Measurements from ENCODE around the gene ADD1. TPM values are rescaled to one million over a fixed set of nuclear protein-coding genes. Genes with fewer than 3 reads are reported as not detected.

ADD1 gene
- total RNA-seq, 1 donor from 2014 or later, result 131 TPM

DNA sequence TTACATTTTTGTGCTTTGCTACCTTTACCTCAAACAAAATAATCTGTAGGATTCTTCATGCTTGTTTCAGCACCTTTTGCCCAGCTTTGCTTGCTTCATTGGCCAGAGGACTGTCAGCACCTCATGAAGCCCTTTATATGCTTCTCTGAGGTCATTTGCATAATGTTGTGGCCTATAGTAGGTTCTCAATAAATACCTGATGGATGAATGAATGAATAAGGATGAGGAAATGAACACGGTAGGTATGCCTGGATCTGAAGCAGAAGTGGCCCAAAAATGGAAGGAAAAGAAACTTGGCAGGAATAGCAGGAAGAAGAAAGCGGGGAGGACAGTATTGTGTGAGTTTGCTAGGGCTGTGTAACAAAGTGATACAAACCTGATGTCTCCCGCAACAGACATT is 127.6 kb downstream of the ADD1 start:
- Histone ChIP-seq H3K27ac (no peak overlapping the region), H3F3A (ENCODE audit: low read depth) (no peaks in the 10 kb centered on the region), H3K4me3 (no peak overlapping the region), H2AFZ (replicated peaks) (no peak overlapping the region), H3K36me3 (no peaks in the 10 kb centered on the region), H3K79me2 (ENCODE audit: low read depth) (no peaks in the 10 kb centered on the region), H3K4me1 (no peaks in the 10 kb centered on the region), H3K27me3 (no peaks in the 10 kb centered on the region), H4K20me1 (ENCODE audit: low read depth) (no peaks in the 10 kb centered on the region), H3K4me2 (no peak overlapping the region), H3K9me3 (ENCODE audit: low read depth) (no peaks in the 10 kb centered on the region), H3K9ac (no peak overlapping the region)
- no peak overlapping the region for H3K27ac Mint-ChIP-seq
- TF ChIP-seq EZH2phosphoT487 (IDR thresholded peaks at IDR 0.05) (no peak), EZH2 (IDR thresholded peaks at IDR 0.05) (no peak)
- peaks cover 5% of the 10 kb centered on the region for H3K27me3 Mint-ChIP-seq (ENCODE audit: insufficient read depth, low read depth)
- no peaks in the 10 kb centered on the region for H3K36me3 Mint-ChIP-seq
- no peaks in the 10 kb centered on the region for H3K4me1 Mint-ChIP-seq
- DNase-seq (ENCODE audit: low spot score), result no peak
- H3K9me3 Mint-ChIP-seq, result no peaks in the 10 kb centered on the region
- no peak overlapping the region for H3K4me3 Mint-ChIP-seq

DNA sequence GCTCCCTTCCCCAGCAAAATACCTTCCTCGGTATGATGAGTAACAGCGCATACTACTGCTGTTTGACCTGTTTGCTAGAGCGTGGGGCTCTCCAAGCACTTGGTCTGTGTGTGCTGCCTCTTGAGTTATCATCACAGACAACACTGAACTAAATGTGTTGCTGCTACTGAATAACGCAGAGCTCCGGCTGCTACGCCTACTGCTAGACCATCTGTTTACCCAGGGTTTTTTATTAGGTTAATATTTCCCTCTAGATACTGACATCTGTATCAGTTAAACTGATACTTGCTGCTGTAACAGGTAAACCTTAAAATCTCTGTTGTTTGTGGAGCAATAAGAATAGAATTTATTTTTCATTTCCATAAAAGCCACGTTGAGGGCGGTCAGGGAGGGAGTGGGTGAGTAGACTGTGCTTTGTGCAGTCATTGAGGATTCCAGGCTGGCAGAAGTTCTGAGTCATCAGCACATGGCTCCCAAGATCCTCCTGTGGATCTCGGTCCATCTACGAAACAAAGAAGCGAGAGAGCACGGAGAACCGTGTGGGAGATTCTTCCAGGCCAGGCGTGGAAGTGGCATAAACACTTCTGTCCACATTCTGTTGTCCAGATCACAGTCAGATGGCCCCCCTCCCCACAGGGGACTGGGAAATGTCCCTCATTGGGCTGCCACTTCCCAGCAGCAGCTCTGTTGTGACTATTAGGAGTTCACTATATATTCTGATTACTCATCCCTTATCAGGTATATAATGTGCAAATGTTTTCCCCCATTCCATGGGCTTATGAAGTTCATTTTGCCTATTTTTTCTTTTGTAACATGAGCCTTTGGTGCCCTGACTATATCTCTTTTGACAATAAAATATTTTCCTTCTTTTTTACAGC is 133.8 kb downstream of the ADD1 start:
- DNase-seq (ENCODE audit: low spot score), result no peak
- no peaks in the 10 kb centered on the region for H3K9me3 Mint-ChIP-seq
- Histone ChIP-seq H2AFZ (replicated peaks) (no peak overlapping the region), H3F3A (ENCODE audit: low read depth) (no peaks in the 10 kb centered on the region), H3K9ac (no peak overlapping the region), H3K9me3 (ENCODE audit: low read depth) (no peaks in the 10 kb centered on the region), H3K79me2 (ENCODE audit: low read depth) (no peaks in the 10 kb centered on the region), H3K36me3 (no peaks in the 10 kb centered on the region), H3K4me1 (no peaks in the 10 kb centered on the region), H3K4me3 (no peak overlapping the region), H4K20me1 (ENCODE audit: low read depth) (no peaks in the 10 kb centered on the region), H3K27me3 (no peaks in the 10 kb centered on the region), H3K27ac (no peak overlapping the region), H3K4me2 (no peak overlapping the region)
- H3K4me1 Mint-ChIP-seq, result peaks cover 4% of the 10 kb centered on the region
- H3K4me3 Mint-ChIP-seq, result no peak overlapping the region
- no peak overlapping the region for H3K27ac Mint-ChIP-seq
- H3K27me3 Mint-ChIP-seq (ENCODE audit: insufficient read depth, low read depth), result peaks cover 11% of the 10 kb centered on the region
- no peak for TF ChIP-seq EZH2phosphoT487 (IDR thresholded peaks at IDR 0.05)
- TF ChIP-seq EZH2 (IDR thresholded peaks at IDR 0.05), result no peak
- TF ChIP-seq, protein P1, sequence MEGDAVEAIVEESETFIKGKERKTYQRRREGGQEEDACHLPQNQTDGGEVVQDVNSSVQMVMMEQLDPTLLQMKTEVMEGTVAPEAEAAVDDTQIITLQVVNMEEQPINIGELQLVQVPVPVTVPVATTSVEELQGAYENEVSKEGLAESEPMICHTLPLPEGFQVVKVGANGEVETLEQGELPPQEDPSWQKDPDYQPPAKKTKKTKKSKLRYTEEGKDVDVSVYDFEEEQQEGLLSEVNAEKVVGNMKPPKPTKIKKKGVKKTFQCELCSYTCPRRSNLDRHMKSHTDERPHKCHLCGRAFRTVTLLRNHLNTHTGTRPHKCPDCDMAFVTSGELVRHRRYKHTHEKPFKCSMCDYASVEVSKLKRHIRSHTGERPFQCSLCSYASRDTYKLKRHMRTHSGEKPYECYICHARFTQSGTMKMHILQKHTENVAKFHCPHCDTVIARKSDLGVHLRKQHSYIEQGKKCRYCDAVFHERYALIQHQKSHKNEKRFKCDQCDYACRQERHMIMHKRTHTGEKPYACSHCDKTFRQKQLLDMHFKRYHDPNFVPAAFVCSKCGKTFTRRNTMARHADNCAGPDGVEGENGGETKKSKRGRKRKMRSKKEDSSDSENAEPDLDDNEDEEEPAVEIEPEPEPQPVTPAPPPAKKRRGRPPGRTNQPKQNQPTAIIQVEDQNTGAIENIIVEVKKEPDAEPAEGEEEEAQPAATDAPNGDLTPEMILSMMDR (IDR thresholded peaks at IDR 0.05), result no peak
- no peaks in the 10 kb centered on the region for H3K36me3 Mint-ChIP-seq

Other genes with a start within 250 kb of the ADD1 start
- 24.5 and 37.6 TPM in 2 replicates for gene TNIP2, start 87.5 kb upstream of the ADD1 start, total RNA-seq (ENCODE audit: low replicate concordance)
- 11.8 and 30.8 TPM in 2 replicates for gene SH3BP2, start 50.8 kb upstream of the ADD1 start, total RNA-seq (ENCODE audit: low replicate concordance)
- 16.8 and 22.0 TPM in 2 replicates for gene NOP14, start 119.6 kb downstream of the ADD1 start, total RNA-seq (ENCODE audit: low replicate concordance)
- gene GRK4, start 119.7 kb downstream of the ADD1 start, total RNA-seq (ENCODE audit: low replicate concordance), result 1.3 and 3.2 TPM in 2 replicates
- not detected in 2 replicates for gene HTT-AS, start 230.7 kb downstream of the ADD1 start, total RNA-seq (ENCODE audit: low replicate concordance)
- 38.9 and 40.2 TPM in 2 replicates for gene HTT, start 230.8 kb downstream of the ADD1 start, total RNA-seq (ENCODE audit: low replicate concordance)

Data from neural progenitor cell (in vitro differentiated cells).